H7 (cell line): ENCODE results near the gene PUS1. TPM values are rescaled to one million over a fixed set of nuclear protein-coding genes. Genes with fewer than 3 reads are reported as not detected.
"Not testable (repeated sequence)": the region's sequence is repeated elsewhere in the genome, so short reads cannot be mapped to it uniquely, and the experiment has no call there.

Experiments used
- DNase-seq: peaks from one replicate; pipeline ENCODE4 v3.0.0; 2012
- H3K27me3 ChIP-seq: 2 replicates; pipeline ENCODE4 v1.6.0; 2011; ENCODE audit warnings: mild to moderate bottlenecking, low read length; ENCODE audit not compliant: control insufficient read depth, insufficient read depth
- H3K36me3 ChIP-seq: replicated peaks from 2 replicates; pipeline ENCODE4 v1.5.1; 2011; ENCODE audit warnings: low read length; ENCODE audit not compliant: control insufficient read depth, insufficient read depth
- H3K4me3 ChIP-seq: 2 replicates; pipeline ENCODE4 v1.5.1; 2011; ENCODE audit warnings: low read depth, mild to moderate bottlenecking, control low read depth, low read length, moderate library complexity; ENCODE audit not compliant: insufficient read depth
- total RNA-seq: library from RNA; depleted of rRNA; stranded (reverse); fragments of >200 nt; shearing (Covaris generic); gene quantifications from 2 replicates; pipeline ENCODE4 v1.2.3, GENCODE V29; 2014; rRNA removed

Gene PUS1
- total RNA-seq: 31.1 and 36.7 TPM in 2 replicates

DNA sequence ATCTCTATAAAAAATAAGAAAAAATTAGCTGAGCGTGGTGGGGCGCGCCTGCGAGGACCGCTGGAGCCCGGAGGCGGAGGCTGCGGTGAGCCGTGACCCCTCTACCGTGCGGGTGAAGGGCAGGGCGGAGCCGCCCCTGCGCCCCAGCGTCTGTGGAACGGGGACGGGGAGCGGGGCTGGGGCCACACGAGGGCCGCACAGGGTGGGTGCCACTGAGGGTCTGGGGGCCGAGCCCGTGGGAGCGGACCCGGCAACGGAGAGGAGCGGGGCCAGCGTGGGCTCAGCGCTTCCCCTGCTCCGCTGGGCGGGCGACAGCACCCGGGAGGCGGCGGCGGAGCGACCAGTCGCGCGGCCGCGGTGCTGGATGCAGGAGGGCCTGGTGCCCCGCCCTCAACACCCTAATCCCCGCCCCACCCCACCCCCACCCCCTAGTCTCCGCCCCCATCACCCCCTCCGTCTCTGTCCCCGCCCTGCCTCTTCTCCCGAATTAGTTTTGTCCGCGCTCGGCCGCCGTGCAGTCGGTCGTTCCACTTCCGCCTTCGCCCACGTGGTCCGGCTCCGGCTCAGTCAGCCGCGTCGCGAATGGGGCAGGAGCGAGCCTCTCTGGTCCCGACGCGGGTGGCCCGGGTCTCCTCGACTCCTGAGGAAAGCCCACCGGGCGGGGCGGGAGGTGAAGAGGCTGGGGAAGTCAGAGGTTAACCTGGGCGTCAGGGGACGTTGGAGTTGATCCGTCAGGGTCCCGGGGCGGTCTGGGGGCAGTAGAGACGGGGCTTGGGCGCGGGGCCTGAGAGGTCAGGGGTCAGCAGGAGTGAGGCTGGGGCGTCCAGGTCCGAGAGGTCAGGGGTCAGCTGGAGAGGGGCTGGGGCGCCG is at the start of gene PUS1:
Gene PUS1, plus strand, starts transcription at position 566 of the 870 bp plus-strand sequence. CDS start 447 bp downstream, outside the sequence.
- Histone ChIP-seq H3K27me3 (no peaks in the 10 kb centered on the region), H3K36me3 (peaks cover 18% of the 10 kb centered on the region), H3K4me3 (peak within 1 kb of the TSS; percentile 81)
- peak; percentile 100 for DNase-seq

DNA sequence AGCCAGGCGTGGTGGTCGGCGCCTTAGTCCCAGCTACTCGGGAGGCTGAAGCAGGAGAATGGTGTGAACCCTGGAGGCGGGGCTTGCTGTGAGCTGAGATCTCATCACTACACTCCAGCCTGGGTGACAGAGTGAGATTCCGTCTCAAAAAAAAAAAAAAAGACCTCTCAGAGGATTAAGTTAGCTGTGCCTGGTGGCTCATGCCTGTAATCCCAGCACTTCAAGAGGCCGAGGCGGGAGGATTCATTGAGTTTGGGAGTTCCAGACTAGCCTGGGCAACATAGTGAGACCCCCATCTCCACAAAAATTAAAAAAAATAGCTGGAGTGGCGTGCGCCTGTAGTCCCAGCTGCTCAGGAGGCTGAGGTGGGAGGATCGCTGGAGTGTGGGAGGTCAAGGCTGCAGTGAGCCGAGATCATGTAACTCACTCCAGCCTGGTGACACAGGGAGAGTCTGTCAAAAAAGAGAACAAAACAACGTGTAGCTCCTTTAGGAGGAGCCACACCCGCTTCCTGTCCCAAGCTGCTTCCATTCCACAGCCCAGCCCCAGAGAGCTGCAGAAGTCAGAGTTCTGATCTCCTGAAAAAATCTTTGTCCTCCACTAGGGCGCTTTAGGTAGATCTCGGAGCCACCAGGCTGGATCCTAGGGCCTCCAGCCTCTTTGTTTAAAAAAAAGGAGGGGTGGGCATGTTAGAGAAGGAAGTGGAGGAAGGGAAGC is 46.1 kb upstream of the PUS1 start:
- Histone ChIP-seq H3K4me3 (no peak overlapping the region), H3K27me3 (no peaks in the 10 kb centered on the region), H3K36me3 (no peaks in the 10 kb centered on the region)
- peak; percentile 54 for DNase-seq

DNA sequence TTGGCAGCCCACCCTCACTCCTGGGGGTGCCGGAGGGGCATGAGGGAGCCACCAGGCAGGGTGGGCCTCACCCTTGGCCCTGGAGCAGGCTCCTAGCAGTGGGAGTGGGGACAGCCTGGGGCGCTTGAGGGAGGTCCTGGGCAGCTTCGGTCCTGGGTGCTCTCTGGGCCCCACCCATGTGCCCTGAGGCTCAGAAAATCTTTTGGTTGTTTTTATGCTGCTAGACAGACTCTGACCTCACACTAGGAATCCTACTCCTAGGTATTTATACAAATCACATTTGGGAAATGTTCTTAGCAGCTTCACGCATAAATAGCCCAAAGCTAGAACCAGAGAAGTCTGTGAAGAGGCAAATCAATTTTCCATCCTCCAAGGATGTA is 45.6 kb upstream of the PUS1 start:
- no peak overlapping the region for H3K4me3 ChIP-seq
- no peak for DNase-seq
- H3K36me3 ChIP-seq: no peaks in the 10 kb centered on the region
- H3K27me3 ChIP-seq: no peaks in the 10 kb centered on the region

DNA sequence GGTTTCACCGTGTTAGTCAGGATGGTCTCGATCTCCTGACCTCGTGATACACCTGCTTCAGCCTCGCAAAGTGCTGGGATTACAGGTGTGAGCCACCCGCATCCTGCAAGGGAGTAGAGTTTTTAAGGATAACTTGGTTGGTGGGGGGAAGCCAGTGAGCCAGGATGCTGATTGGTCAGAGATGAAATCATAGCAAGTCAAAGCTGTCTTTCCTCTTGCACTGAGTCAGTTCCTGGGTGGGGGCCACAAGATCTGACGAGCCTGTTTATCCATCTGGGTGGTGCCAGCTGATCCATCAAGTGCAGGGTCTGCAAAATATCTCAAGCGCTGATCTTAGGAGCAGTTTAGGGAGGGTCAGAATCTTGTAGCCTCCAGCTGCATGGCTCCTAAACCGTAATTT is 44.0 kb upstream of the PUS1 start:
- H3K27me3 ChIP-seq: not testable (repeated sequence)

DNA sequence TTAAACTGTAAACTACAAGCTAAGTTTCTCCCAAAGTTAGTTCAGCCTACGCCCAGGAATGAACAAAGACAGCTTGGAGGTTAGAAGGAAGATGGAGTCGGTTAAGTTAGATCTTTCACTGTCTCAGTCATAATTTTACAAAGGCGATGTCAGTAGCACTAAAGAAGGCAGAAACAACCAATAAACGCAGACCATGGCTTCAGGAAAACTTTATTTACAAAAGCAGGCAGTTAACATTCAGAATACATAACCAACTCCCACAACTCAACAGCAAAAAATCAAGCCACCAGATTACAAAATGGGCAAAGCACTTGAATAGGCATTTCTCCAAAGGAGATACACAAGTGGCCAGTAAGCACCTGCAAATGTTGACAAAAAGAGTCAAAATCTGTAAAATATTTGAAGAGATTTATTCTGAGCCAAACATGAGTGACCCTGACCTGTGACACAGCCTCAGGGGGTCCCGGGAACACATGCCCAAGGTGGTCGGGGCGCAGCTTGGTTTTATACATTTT is 43.5 kb upstream of the PUS1 start:
- H3K36me3 ChIP-seq: no peaks in the 10 kb centered on the region
- H3K27me3 ChIP-seq: no peaks in the 10 kb centered on the region
- DNase-seq: no peak
- no peak overlapping the region for H3K4me3 ChIP-seq

More for the DNA sequence above, 44.0 kb upstream of the PUS1 start:
- not testable (repeated sequence) for DNase-seq, H3K4me3 ChIP-seq, H3K36me3 ChIP-seq

DNA sequence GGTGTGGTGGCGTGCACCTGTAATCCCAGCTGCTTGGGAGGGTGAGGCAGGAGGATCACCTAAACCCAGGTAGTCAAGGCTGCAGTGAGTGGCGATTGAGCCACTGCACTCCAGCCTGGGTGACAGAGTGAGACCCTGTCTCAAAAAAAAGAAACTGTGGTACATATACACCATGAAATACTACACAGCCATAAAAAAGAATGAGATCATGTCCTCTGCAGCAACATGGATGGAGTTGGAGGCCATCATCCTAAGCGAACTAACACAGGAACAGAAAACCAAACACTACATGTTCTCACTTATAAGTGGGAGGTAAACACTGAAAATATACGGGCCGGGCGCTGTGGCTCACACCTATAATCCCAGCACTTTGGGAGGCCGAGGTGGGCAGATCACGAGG is 37.4 kb upstream of the PUS1 start:
- not testable (repeated sequence) for H3K27me3 ChIP-seq, H3K4me3 ChIP-seq, H3K36me3 ChIP-seq, DNase-seq

DNA sequence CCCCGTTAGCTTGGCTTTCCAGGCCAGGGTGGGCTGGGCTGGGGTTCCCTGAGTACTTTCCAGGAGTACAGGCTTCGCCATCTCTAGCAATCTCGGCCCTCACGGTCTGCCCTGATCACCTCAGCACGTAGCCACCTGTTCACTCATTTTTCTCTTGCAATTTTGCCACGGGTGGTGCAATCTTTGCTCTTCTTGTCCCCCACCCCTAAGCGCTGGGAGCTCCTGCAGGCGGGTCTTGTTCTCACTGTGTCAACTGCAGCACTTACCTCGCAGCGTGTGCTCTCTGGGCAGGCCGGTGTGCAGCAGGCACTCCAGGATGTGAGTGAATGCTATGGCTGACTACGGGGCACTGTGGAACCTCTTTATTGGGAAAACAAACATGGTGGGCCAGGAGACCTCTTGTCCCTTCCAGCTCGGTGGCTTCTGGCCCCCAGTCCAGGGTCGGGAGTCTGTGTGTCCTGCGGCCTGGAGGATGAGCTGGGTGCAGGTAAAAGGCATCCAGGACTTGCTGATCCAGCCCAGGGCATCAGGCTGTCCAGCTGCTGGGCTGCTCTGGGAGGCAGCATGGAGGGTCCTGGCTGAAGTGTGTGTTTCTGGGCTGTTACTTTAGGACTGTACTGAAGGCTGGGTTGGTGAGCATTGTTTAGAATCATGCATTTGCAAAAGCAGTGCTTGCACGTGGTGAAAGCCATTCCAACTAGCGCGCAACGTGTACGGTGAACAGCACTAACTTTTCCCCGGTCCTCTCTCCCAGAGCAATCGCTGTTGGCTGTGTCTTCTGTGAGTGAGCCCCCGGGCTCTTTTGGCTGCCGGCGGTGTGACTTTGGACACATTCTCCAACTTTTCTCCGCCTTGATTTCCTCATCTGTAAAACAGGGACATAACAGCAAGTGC is 36.1 kb upstream of the PUS1 start:
- no peaks in the 10 kb centered on the region for H3K27me3 ChIP-seq
- peak; percentile 49 for DNase-seq

DNA sequence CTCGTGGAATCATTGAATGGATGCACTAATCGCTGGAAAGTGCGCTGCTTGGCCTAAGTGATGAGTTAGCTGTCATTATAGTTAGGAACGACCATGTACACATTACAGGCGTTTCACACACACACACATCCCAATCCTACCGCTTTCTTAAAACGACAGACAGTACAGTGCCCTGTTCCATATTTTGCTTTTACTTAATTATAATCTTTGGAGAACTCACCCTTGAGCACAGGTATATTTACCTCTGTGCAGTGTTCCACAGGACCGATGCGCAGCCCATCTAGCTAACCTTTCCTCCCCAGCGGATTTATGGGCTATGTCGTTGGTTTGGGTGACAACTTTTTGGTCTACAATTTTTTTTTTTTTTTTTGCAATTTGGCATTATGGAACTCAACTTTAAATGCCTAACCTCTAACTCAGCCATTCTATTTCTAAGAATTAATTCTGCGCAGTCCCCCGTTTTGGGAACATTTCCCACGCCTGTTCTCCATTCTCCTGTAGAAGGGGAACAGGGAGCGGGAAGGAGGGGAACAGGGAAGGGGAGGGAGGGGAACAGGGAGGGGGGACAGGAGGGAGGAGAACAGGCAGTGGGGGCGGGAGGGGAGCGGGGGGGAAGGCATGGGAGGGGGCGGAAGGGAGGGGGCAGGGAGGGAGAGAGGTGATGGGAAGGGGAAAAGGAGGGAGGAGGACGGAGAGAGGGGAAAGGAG is 35.3 kb upstream of the PUS1 start:
- Histone ChIP-seq H3K36me3 (peaks cover 4% of the 10 kb centered on the region), H3K27me3 (no peaks in the 10 kb centered on the region), H3K4me3 (no peak overlapping the region)
- no peak for DNase-seq

More for the DNA sequence above, 36.1 kb upstream of the PUS1 start:
- Histone ChIP-seq H3K4me3 (no peak overlapping the region), H3K36me3 (peaks cover 4% of the 10 kb centered on the region)

DNA sequence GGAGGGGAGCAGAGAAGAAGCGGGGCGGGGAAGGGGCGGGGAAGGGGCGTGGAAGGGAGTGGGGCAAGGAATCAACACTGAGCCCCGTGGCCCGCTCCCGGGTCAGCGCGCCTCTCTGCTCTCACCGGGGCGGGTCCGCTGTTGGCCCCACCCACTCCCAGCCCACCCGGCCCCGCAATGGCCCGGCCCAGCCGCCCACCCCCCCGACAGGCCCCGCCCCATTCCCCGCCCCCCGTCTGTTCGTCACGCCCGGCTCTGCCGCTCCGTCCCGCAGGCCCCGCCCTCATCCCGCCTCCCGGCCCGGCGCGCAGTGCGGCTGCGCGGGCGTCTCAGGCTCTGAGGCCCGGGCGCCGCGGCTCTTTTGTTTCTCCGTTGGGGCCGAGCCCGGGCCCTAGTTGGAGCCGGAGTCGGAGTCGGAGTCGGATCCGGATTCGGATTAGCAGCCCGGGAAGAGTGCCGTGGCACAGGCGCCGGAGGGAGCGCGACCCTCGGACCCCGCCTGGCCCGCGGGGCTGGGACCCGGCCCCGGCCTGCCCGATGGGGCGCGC is 34.7 kb upstream of the PUS1 start, which contains the start of gene ULK1:
Gene ULK1, plus strand, starts transcription at position 310 of the 548 bp plus-strand sequence. CDS start 380 bp downstream, outside the sequence.
- H3K36me3 ChIP-seq: peaks cover 4% of the 10 kb centered on the region
- peak within 1 kb of the TSS; percentile 59 for H3K4me3 ChIP-seq
- peak; percentile 100 for DNase-seq
- H3K27me3 ChIP-seq: no peaks in the 10 kb centered on the region

DNA sequence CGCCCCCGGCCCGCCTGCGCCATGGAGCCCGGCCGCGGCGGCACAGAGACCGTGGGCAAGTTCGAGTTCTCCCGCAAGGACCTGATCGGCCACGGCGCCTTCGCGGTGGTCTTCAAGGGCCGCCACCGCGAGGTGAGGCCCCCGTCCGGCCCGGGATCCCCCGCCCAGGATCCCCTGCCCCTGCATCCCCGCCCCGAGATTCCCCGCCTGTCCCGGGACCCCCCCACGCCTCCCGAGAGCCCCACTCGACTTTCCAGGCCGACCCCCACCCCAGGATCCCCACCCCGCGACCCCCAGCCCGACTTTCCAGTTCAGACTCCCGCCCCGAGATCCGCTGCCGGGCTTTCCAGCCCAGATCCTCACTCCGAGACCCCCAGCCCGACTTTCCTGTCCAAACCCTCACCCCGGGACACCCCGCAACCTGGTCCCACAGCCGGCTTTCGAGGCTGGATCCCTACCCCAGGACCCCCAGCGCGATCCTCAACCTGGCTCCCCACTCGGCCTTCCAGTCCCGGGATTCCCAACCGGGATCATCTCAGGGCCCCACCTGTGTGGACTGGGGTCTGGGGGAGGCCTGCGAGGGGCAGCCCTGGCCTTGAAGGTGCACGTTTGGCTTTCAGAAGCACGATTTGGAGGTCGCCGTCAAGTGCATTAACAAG is 34.0 kb upstream of the PUS1 start:
- no peaks in the 10 kb centered on the region for H3K27me3 ChIP-seq
- peak overlapping the region; percentile 59 for H3K4me3 ChIP-seq
- peaks cover 4% of the 10 kb centered on the region for H3K36me3 ChIP-seq
- DNase-seq: peak; percentile 84

DNA sequence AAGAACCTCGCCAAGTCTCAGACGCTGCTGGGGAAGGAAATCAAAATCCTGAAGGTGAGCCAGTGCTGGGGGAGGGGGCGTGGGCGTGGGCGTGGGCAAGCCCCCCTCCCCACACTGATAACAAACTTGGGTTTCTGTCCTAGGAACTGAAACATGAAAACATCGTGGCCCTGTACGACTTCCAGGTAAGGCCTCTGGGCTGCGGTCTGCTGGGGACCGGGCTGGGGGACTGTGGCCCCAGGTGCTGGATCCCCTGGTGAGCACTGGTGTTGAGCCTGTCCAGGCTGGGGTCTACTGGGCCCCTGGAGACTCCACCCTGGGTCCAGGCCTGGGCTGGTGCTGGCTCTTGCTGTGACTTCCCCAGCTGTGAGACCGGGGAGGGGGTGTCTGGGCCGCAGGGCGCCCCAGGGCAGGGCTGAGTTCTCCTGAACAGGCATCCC is 33.4 kb upstream of the PUS1 start:
- Histone ChIP-seq H3K27me3 (no peaks in the 10 kb centered on the region), H3K4me3 (peak overlapping the region; percentile 59), H3K36me3 (peaks cover 4% of the 10 kb centered on the region)
- DNase-seq: no peak

DNA sequence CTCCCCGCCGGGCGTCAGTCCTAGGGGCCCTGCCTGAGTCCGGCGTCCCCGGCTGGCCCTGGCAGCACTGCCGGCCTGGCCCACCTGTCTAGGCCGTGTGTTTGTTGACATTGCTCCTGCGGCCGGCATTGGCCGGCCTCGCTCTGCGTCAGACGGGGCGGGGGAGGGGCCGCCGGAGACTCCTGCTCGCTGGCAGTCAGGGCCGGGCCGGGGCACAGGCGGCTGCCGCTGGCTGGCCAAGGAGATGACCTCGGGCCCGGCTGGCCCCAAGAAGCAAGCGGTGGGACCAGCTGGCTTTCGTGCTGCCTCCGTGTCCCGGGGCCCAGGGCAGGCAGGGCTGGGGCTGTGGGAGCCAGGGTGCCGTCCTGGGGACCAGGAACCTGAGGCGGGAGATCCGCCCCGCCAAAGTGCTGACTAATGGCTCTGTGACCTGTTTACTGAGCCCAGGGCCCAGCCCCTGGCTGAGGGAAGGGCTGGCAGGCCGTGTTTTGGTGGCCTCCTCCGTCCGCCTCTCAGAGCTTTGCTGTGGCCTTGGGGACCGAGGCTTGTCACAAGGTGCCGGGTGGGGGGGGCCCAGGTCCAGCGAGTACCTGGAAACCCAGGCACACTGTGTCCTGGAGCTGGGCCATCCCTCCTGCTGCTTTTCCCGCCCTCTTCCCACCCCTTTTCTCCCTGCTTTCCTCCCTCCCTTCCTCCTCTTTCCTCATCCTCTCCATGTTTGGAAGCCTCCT is 32.8 kb upstream of the PUS1 start:
- H3K27me3 ChIP-seq: no peaks in the 10 kb centered on the region
- peak; percentile 99 for DNase-seq
- H3K4me3 ChIP-seq: peak overlapping the region; percentile 59
- peaks cover 4% of the 10 kb centered on the region for H3K36me3 ChIP-seq
